NCI-H69 (cell line): ENCODE results near the gene CHRND.

Source experiments
- DNase-seq: peaks from one replicate; lab custom pipeline; 2025; lab: John Stamatoyannopoulos, UW

Gene CHRND

GRCh38 chr2:232488097-232488711 lies 37.8 kb upstream of the CHRND start:
- no peak for DNase-seq

GRCh38 chr2:232488721-232489300 lies 37.1 kb upstream of the CHRND start:
- no peak for DNase-seq

GRCh38 chr2:232489516-232490220 lies 36.3 kb upstream of the CHRND start:
- DNase-seq: no peak

- DNase-seq: no peak
Observed at GRCh38 chr2:232490221-232491138, 35.5 kb upstream of the CHRND start.

GRCh38 chr2:232491139-232491780 lies 34.7 kb upstream of the CHRND start:
- peak; percentile 16 for DNase-seq

GRCh38 chr2:232492236-232492848 lies 33.6 kb upstream of the CHRND start:
- peak; percentile 65 for DNase-seq

GRCh38 chr2:232492963-232493700 lies 32.8 kb upstream of the CHRND start:
- no peak for DNase-seq

- peak; percentile 8 for DNase-seq
Observed at GRCh38 chr2:232493701-232494474, 32.1 kb upstream of the CHRND start.

GRCh38 chr2:232494542-232494941 lies 31.4 kb upstream of the CHRND start:
- no peak for DNase-seq

- DNase-seq: no peak
Observed at GRCh38 chr2:232495292-232495691, 30.7 kb upstream of the CHRND start.

GRCh38 chr2:232496501-232497270 lies 29.3 kb upstream of the CHRND start:
- DNase-seq: peak; percentile 49

- DNase-seq: peak; percentile 82
Observed at GRCh38 chr2:232497348-232497747, 28.6 kb upstream of the CHRND start.

- no peak for DNase-seq
Observed at GRCh38 chr2:232498452-232498851, 27.5 kb upstream of the CHRND start.

GRCh38 chr2:232501331-232501771 lies 24.6 kb upstream of the CHRND start:
- peak; percentile 54 for DNase-seq

- DNase-seq: no peak
Observed at GRCh38 chr2:232501794-232502390, 24.1 kb upstream of the CHRND start.

GRCh38 chr2:232502511-232502910 lies 23.4 kb upstream of the CHRND start:
- DNase-seq: peak; percentile 41

- peak; percentile 82 for DNase-seq
Observed at GRCh38 chr2:232502911-232503808, 22.8 kb upstream of the CHRND start.
